GM12872 (cell line): ENCODE data around the gene GGT1.
A peak's percentile ranks its signal among the peaks of the same experiment; 100 is the strongest.

Source experiments
- CTCF ChIP-seq: IDR thresholded peaks from 3 replicates; pipeline ENCODE4 v1.5.1; 2011; ENCODE audit warnings: low read depth, mild to moderate bottlenecking, low read length, moderate library complexity; ENCODE audit not compliant: insufficient read depth

The GGT1 gene

GRCh38 chr22:24564376-24565058 is 38.5 kb upstream of the GGT1 start:
- TF ChIP-seq CTCF, result no peak

GRCh38 chr22:24565077-24565476 is 37.9 kb upstream of the GGT1 start:
- no peak for TF ChIP-seq CTCF

- TF ChIP-seq CTCF, result no peak
Measured at GRCh38 chr22:24566899-24567511, 36.0 kb upstream of the GGT1 start.

GRCh38 chr22:24567668-24568067 is 35.3 kb upstream of the GGT1 start:
- TF ChIP-seq CTCF, result 0 out of 3 replicates have a peak, but pooled peaks have one; percentile 1

GRCh38 chr22:24571266-24571665 is 31.7 kb upstream of the GGT1 start:
- TF ChIP-seq CTCF, result no peak

- TF ChIP-seq CTCF, result no peak
Measured at GRCh38 chr22:24576778-24577177, 26.2 kb upstream of the GGT1 start.

GRCh38 chr22:24578355-24579257 is 24.4 kb upstream of the GGT1 start:
- TF ChIP-seq CTCF, result no peak
